GM18498 (cell line): ENCODE results near the gene KDM5A.

Experiments
- ATAC-seq: cut with Tn5 transposase; IDR thresholded peaks from one replicate; pipeline ENCODE4 v1.9.1; 2021; ENCODE audit warnings: mild to moderate bottlenecking, moderate library complexity; ENCODE audit not compliant: unreplicated experiment

KDM5A gene

GRCh38 chr12:275812-276211, 113.3 kb downstream of the KDM5A start:
- no peak for ATAC-seq

- ATAC-seq, result no peak
These were observed 115.7 kb downstream of the KDM5A start for GRCh38 chr12:273382-273781.

- ATAC-seq, result no peak
These were observed 116.2 kb downstream of the KDM5A start for GRCh38 chr12:272942-273341.

- ATAC-seq, result no peak
These were observed 118.0 kb downstream of the KDM5A start for GRCh38 chr12:271161-271560.

DNA sequence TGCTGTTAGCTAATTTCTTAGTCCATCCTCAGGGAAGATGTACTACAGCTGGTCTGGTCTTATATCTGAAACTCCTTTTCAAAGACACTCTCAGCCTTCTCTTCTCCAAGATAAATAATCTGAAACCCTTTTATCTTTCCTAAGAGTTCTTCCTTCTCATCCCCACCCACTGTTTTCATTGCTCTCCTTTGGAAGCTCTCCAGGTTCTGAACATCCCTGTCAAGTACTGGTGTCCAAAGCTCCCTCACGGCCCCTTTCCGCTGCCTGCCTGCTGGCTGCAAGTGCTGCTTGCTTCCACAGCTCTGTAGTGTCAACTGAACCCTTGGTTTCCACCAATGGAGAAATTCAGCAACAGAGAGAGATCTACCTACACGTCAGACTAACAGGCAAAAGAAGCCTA, 119.9 kb downstream of the KDM5A start:
- ATAC-seq, result no peak

DNA sequence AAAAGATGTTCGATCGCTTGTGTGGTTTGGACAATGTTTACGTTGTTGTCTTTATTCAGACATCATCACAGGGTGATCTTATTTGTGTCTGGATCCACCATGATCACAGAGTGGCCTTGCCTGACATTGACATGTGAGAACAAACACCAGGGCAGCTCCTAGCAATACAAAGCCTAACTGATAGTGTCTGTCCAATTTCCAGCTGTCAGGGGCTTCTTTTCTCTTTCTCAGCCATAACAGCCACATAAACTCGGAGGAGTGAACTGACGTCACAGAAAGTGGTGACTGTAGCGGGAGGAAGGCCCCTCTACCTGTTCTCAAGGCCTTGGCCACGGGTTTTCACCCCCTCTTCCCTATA, 120.7 kb downstream of the KDM5A start:
- ATAC-seq, result no peak

- no peak for ATAC-seq
These were observed 121.3 kb downstream of the KDM5A start for GRCh38 chr12:267581-268482.

DNA sequence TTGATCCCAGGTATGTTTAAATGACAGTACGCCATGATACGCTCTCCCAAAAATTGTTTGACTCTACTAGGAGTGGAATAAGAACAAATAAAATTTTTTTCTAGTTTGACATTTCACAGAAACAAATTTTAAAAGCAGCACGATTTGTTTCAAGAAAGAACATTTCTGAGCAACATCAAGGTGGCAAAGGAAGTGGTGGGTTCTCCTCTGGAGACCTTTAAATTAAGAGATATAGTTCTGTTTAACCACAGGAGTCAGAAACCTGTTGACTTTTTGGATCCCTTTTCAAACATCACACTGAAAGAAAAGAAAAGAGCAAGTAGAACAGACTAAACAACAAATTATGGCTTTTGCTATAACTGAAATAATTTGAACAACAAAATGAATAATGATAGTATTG, 124.0 kb downstream of the KDM5A start:
- no peak for ATAC-seq

- ATAC-seq, result no peak
These were observed 124.9 kb downstream of the KDM5A start for GRCh38 chr12:264269-264668.

- ATAC-seq, result no peak
These were observed 125.5 kb downstream of the KDM5A start for GRCh38 chr12:263574-263973.

- ATAC-seq, result no peak
These were observed 126.3 kb downstream of the KDM5A start, which contains the start of gene SLC6A13 for GRCh38 chr12:262817-263216. SLC6A13 (minus strand) TSS chr12:262836; CDS start chr12:260052, 2,784 bp downstream.

DNA sequence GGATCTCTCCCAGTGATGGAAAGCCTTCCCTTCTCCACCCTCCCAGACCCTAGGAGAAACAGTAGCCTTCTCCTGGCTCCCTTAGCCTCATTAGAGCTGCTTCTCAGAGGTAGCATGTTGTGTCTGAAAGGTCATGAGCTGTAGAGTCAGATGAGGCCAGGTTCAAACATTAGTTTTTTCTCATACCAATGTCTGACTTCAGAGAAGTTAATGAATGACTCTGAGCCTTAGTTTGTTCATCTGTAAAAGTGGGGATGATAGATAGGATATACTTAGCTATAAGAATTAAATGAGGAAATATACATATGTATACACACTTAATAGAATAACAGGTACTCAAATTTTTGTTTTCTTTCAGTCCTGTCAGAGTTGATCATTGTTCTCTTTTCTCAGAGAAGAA, 127.0 kb downstream of the KDM5A start:
- no peak for ATAC-seq

DNA sequence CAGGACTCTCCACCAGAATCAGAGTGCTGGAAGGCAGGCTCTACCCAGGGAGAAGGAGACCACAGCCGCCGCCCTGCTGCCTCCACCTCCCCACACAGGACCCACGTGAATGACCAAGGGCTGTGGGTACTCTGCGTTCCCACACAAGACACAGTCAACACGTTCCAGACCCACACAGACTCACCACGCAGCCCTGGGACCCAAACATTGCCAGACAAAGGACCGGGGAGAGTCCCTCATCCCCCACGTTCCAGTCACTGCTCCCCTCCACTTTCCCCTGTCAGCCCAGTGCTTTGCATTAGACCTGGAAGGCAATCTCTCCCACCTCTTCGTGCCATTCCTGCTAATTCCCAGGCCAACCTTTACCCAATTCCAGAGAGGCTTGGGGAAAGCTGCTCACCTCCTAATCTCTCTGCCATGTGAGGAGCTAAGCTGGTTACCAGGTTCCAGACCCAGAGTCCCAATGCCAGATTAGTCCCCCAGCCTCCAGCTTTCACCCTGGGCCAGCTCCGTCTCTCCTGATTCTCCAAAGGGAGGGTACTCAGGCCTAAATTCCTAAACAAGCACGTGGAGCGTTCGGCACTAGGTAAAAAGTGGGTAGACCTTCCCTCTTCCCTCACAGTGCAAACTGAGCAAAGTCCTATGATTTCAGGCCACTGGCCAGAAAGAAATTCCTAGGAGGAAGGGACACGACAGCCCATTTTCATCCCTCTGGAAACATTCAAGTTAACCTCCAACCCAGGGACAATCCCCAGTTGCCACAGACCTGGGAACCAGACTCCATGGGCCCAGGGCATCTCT, 131.4 kb downstream of the KDM5A start:
- no peak for ATAC-seq

DNA sequence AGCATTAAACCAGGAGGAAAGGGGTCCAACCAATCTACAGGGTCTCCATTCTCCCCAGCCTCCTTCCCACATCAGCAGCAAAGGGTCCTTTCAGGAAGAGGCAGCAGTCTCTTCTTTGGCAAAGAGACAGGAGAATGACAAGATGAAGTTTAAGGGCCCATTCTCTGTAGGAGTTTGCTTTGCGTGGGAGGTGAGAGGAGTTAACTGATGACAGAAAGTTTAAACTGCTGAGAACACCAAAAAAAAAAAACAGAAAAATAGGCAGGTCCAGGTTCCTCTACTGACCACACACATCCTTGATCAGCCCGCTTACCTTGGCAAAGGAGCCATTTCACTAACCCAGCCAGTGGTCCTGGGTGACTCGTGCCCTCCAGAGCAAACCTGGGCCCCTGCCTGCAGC, 132.2 kb downstream of the KDM5A start:
- no peak for ATAC-seq

DNA sequence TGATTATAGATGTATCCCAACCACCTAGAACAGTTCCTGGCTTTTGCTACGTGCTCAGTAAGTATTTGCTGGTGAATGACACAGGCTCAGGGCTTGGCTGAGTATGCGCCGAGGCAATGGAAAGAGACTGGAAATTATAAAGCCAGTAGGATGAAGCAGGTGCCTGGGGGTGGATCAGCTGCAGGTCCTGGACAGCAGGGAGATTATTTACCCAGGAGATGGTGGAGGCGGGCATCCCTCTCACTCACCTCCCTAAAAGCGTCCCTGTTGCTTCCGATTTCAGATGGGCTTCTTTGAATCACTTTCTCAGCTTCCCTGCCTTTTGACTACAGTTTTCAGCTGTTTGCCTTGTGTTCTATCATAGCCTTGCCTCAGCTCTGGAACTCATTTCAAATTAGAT, 132.9 kb downstream of the KDM5A start:
- no peak for ATAC-seq

- no peak for ATAC-seq
These were observed 134.2 kb downstream of the KDM5A start for GRCh38 chr12:254912-255311.

DNA sequence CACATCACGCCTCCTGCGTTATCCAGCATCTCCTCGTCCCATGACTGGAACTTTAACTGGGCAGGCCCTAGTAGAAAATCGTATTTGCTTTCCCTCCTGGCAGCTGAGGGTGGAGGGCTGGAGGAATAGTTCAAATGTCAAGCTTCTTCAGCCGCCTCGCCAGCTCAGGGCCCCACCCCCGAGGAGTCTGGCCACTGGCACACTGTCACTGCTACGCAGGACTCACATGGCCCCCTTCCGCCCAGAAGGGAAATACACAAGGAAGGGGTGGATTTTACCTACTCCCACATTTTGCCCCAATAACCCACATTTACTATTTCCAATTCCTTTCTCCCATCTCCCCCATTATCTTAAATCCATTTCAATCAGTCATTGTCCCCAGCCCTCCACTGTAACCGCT, 135.1 kb downstream of the KDM5A start:
- no peak for ATAC-seq

GRCh38 chr12:253116-253831, 135.8 kb downstream of the KDM5A start:
- no peak for ATAC-seq

DNA sequence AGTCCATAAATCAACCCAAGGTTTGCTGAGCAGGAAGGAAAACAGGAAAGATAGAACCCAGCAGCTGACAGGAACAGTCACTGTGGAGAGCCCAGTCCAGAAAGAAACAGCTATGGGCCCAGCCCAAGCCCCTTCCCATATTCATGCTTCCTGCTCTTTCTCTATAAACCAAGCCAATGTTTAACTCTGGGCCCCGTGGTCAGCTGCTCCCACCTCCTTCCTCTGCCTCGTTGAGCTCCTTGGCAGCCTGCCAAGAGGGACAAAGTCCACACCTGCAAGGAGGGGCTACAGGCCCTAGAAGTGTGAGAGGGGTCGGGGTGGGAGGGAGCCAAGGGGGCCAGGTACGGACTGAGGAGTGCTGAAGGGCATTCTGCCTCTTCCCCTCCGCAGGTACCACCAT, 136.5 kb downstream of the KDM5A start:
- ATAC-seq, result no peak

- no peak for ATAC-seq
These were observed 141.8 kb downstream of the KDM5A start for GRCh38 chr12:247271-247670.

- no peak for ATAC-seq
These were observed 145.7 kb downstream of the KDM5A start for GRCh38 chr12:243381-243780.
